Stimulated activated CD4-positive, alpha-beta T cell treated with anti-CD3 and anti-CD28 coated beads, Interleukin-12 subunit alpha, Interleukin-12 subunit beta, amount 100 ng/mL, for 48 hours (primary cell): ENCODE measurements around the gene ZNF76.

Experiments used
- DNase-seq, 3 donors: peaks; one replicate each; pipeline ENCODE4 v3.0.0-alpha.2; 2020; ENCODE audit warnings: low read depth in 2 of 3, low spot score in 1 of 3

ZNF76 gene

GRCh38 chr6:35265523-35265922 lies 6.0 kb downstream of the ZNF76 start:
- no peak for DNase-seq

- DNase-seq, result no peak
These were observed 7.9 kb downstream of the ZNF76 start for GRCh38 chr6:35267446-35267845.

- DNase-seq, result no peak
These were observed 8.4 kb downstream of the ZNF76 start for GRCh38 chr6:35267897-35268296.

GRCh38 chr6:35272005-35272404 lies 12.5 kb downstream of the ZNF76 start:
- no peak for DNase-seq

- no peak for DNase-seq
These were observed 14.5 kb downstream of the ZNF76 start for GRCh38 chr6:35273822-35274559.

GRCh38 chr6:35275744-35276260 lies 16.3 kb downstream of the ZNF76 start:
- DNase-seq, result no peak

GRCh38 chr6:35278708-35279107 lies 19.2 kb downstream of the ZNF76 start:
- DNase-seq, result no peak

GRCh38 chr6:35280903-35281302 lies 21.4 kb downstream of the ZNF76 start:
- no peak for DNase-seq

- DNase-seq, result no peak
These were observed 22.9 kb downstream of the ZNF76 start for GRCh38 chr6:35282472-35282871.

GRCh38 chr6:35283361-35283760 lies 23.8 kb downstream of the ZNF76 start:
- no peak for DNase-seq

- DNase-seq, result no peak
These were observed 28.3 kb downstream of the ZNF76 start for GRCh38 chr6:35287671-35288396.

GRCh38 chr6:35288834-35289233 lies 29.3 kb downstream of the ZNF76 start:
- DNase-seq, result no peak

GRCh38 chr6:35291491-35291890 lies 32.0 kb downstream of the ZNF76 start:
- no peak for DNase-seq

- no peak for DNase-seq
These were observed 33.0 kb downstream of the ZNF76 start for GRCh38 chr6:35292494-35292893.

- no peak for DNase-seq
These were observed 34.1 kb downstream of the ZNF76 start for GRCh38 chr6:35293681-35294080.

GRCh38 chr6:35294308-35294945 lies 34.9 kb downstream of the ZNF76 start:
- DNase-seq, result peak in 1 of 3 donors; percentile 34

GRCh38 chr6:35295036-35295435 lies 35.5 kb downstream of the ZNF76 start:
- no peak for DNase-seq

- no peak for DNase-seq
These were observed 36.2 kb downstream of the ZNF76 start for GRCh38 chr6:35295521-35296315.

GRCh38 chr6:35296931-35297600 lies 37.5 kb downstream of the ZNF76 start:
- DNase-seq, result no peak

- DNase-seq, result peak; percentile 77 to 84 (median 80)
These were observed 38.3 kb downstream of the ZNF76 start, which contains the start of gene DEF6 for GRCh38 chr6:35297601-35298481. DEF6 (plus strand) TSS chr6:35297818; CDS start chr6:35297857, 39 bp downstream.
